IMR-90 (cell line): ENCODE results near the gene SEPTIN8.

Source experiments
- MXI1 ChIP-seq: IDR thresholded peaks from 2 replicates; pipeline ENCODE4 v1.6.1; 2012; ENCODE audit warnings: low read depth, mild to moderate bottlenecking, low read length, moderate library complexity, borderline replicate concordance
- POLR2A ChIP-seq: IDR thresholded peaks from 2 replicates; pipeline ENCODE4 v1.6.1; 2012; ENCODE audit warnings: mild to moderate bottlenecking, low read depth, low read length
- SMC3 ChIP-seq: fragments of 150-350 bp; IDR thresholded peaks from 2 replicates; pipeline ENCODE4 v1.6.1; 2016; ENCODE audit warnings: low read depth, mild to moderate bottlenecking, antibody characterized with exemption, low read length, moderate library complexity
- TF ChIP-seq, protein P1 (sequence below): conservative IDR thresholded peaks from 2 replicates; pipeline ENCODE4 v1.5.1; 2012; ENCODE audit warnings: mild to moderate bottlenecking, low read depth, low read length, improper control_type of control experiment

DNA sequence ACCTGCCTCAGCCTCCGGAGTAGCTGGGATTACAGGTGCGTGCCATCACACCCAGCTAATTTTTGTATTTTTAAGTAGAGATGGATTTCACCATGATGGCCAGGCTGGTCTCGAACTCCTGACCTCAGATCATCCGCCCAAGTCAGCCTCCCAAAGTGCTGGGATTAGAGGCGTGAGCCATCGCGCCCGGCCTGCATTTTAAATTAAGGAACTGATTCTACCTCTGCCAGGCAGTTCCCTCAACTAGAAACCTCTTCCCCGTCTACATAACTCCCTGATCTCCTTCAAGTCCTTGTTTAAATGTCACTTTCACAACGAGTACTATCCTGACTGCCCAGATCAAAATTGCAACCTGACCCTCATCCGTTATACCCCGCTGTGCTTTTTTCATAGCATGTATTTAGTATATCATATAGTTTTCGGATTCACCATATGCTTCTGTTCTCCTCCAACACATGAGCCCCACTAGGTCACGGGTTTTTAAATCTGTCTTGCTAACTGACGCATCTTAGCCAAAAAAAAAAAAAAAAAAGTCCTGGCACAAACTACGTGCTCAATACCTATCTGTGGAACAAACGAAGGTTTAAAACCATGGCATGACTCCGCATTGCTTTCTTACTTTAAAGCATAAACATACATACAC lies 35.2 kb upstream of the SEPTIN8 start:
- TF ChIP-seq, protein P1, sequence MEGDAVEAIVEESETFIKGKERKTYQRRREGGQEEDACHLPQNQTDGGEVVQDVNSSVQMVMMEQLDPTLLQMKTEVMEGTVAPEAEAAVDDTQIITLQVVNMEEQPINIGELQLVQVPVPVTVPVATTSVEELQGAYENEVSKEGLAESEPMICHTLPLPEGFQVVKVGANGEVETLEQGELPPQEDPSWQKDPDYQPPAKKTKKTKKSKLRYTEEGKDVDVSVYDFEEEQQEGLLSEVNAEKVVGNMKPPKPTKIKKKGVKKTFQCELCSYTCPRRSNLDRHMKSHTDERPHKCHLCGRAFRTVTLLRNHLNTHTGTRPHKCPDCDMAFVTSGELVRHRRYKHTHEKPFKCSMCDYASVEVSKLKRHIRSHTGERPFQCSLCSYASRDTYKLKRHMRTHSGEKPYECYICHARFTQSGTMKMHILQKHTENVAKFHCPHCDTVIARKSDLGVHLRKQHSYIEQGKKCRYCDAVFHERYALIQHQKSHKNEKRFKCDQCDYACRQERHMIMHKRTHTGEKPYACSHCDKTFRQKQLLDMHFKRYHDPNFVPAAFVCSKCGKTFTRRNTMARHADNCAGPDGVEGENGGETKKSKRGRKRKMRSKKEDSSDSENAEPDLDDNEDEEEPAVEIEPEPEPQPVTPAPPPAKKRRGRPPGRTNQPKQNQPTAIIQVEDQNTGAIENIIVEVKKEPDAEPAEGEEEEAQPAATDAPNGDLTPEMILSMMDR = no peak
- TF ChIP-seq MXI1 (no peak), SMC3 (no peak), POLR2A (no peak)
